Esophagus muscularis mucosa (tissue), 4 donors: Measurements from ENCODE around the gene PPIL1. TPM values are rescaled to one million over a fixed set of nuclear protein-coding genes. Genes with fewer than 3 reads are reported as not detected.

Source experiments
- DNase-seq: peaks from one replicate; pipeline ENCODE4 v3.0.0-alpha.2; 2017; ENCODE audit errors: extremely low spot score
- H3K27ac ChIP-seq, 4 donors: fragments of 200-600 bp; sonication (generic); replicated peaks in 1 of 4; 1 replicate in 3 of 4; 2 replicates in 1 of 4; pipeline ENCODE4 v1.5.1; 2016 to 2019; ENCODE audit warnings: mild to moderate bottlenecking in 1 of 4
- H3K27me3 ChIP-seq, 4 donors: fragments of 200-600 bp; sonication (generic); one replicate each; pipeline versions ENCODE4 v1.5.1 to v1.6.0; 2016 to 2019
- H3K36me3 ChIP-seq, 4 donors: fragments of 200-600 bp; sonication (generic); one replicate each; pipeline ENCODE4 v1.5.1; 2016 to 2019
- H3K4me1 ChIP-seq, 4 donors: fragments of 200-600 bp; sonication (generic); one replicate each; pipeline ENCODE4 v1.5.1; 2016 to 2019
- H3K4me3 ChIP-seq, 4 donors: fragments of 200-600 bp; sonication (generic); 1 replicate in 2 of 4; 2 replicates in 2 of 4; pipeline ENCODE4 v1.5.1; 2016 to 2019; ENCODE audit warnings: mild to moderate bottlenecking in 4 of 4, moderate library complexity in 1 of 4
- H3K9me3 ChIP-seq, 4 donors: fragments of 200-600 bp; sonication (generic); 1 replicate in 3 of 4; 2 replicates in 1 of 4; pipeline ENCODE4 v1.5.1; 2016 to 2019
- CTCF ChIP-seq, 3 experiments: fragments of 200-600 bp in 2 of 3; fragments of 450-650 bp in 1 of 3; sonication (generic) in 2 of 3; IDR thresholded peaks; one replicate each; pipeline ENCODE4 v1.5.1; 2017 to 2019; ENCODE audit warnings: antibody characterized with exemption in 3 of 3, mild to moderate bottlenecking in 2 of 3, moderate library complexity in 1 of 3
- EP300 ChIP-seq: sonication (generic); formaldehyde crosslinking; IDR thresholded peaks from one replicate; pipeline ENCODE4 v1.6.1; 2017; ENCODE audit warnings: antibody characterized with exemption
- POLR2A ChIP-seq: fragments of 450-650 bp; IDR thresholded peaks from one replicate; pipeline ENCODE4 v1.6.1; 2017; ENCODE audit warnings: antibody characterized with exemption, moderate library complexity, mild to moderate bottlenecking, low read depth
- POLR2AphosphoS5 ChIP-seq, 2 donors: sonication (generic); formaldehyde crosslinking; IDR thresholded peaks; one replicate each; pipeline ENCODE4 v1.6.1; 2017; ENCODE audit warnings: antibody characterized with exemption in 2 of 2
- WGBS: methylation state at CpG from one replicate; pipeline ENCODE4 v1.1.5; 2018; 5-methylcytosine and 5-hydroxymethylcytosine counted together
- intact Hi-C: fragments of 100-400 bp; cut with DNase I; formaldehyde crosslinking; loops from one replicate; pipeline ENCODE4 v1.15.1; 2023
- total RNA-seq, 4 donors: library from RNA; depleted of rRNA; stranded (reverse); fragments of >200 nt; gene quantifications; one replicate each; pipeline versions ENCODE4 v1.1.0 to v1.2.1, GENCODE V29; 2016

PPIL1 gene
- total RNA-seq, 4 donors from 2014 or later, result 17.6 to 30.3 (median 25.4) TPM

GRCh38 chr6:36825994-36826393, 48.6 kb downstream of the PPIL1 start:
- H3K27ac ChIP-seq, result no peak overlapping the region
- no peaks in the 10 kb centered on the region for H3K9me3 ChIP-seq
- intact Hi-C loops, result no loop called here
- H3K4me1 ChIP-seq, result peaks cover 34 to 69% (median 43%) of the 10 kb centered on the region in 4 donors
- peaks cover 0 to 3% (median 0%) of the 10 kb centered on the region in 4 donors for H3K36me3 ChIP-seq
- WGBS, result 92% methylated on average over 8 of the region's 8 CpGs
- H3K27me3 ChIP-seq, result no peaks in the 10 kb centered on the region
- H3K4me3 ChIP-seq, result no peak overlapping the region
- TF ChIP-seq POLR2A, result no peak
- no peak for TF ChIP-seq EP300
- TF ChIP-seq POLR2AphosphoS5 (IDR thresholded peaks at IDR 0.05), result no peak
- no peak for TF ChIP-seq CTCF (IDR thresholded peaks at IDR 0.05)
- no peak for DNase-seq

GRCh38 chr6:36825452-36825851, 49.2 kb downstream of the PPIL1 start:
- TF ChIP-seq CTCF (IDR thresholded peaks at IDR 0.05) (no peak), EP300 (no peak), POLR2AphosphoS5 (IDR thresholded peaks at IDR 0.05) (no peak), POLR2A (no peak)
- Histone ChIP-seq H3K4me1 (peaks cover 30 to 65% (median 41%) of the 10 kb centered on the region in 4 donors), H3K9me3 (no peaks in the 10 kb centered on the region), H3K4me3 (no peak overlapping the region), H3K27me3 (no peaks in the 10 kb centered on the region), H3K27ac (peak overlapping the region in 1 of 4 donors; percentile 54), H3K36me3 (peaks cover 0 to 3% (median 0%) of the 10 kb centered on the region in 4 donors)
- 95% methylated on average over 6 of the region's 6 CpGs for WGBS
- intact Hi-C loops, result no loop called here
- DNase-seq, result no peak

GRCh38 chr6:36824253-36824652, 50.4 kb downstream of the PPIL1 start:
- H3K27me3 ChIP-seq, result no peaks in the 10 kb centered on the region
- no peak for TF ChIP-seq EP300
- TF ChIP-seq POLR2A, result no peak
- no peak for TF ChIP-seq POLR2AphosphoS5 (IDR thresholded peaks at IDR 0.05)
- no peak for TF ChIP-seq CTCF (IDR thresholded peaks at IDR 0.05)
- H3K9me3 ChIP-seq, result no peaks in the 10 kb centered on the region
- WGBS, result 94% methylated on average over 6 of the region's 7 CpGs
- no peak overlapping the region for H3K4me3 ChIP-seq
- intact Hi-C loops, result no loop called here
- H3K36me3 ChIP-seq, result peaks cover 0 to 3% (median 0%) of the 10 kb centered on the region in 4 donors
- no peak for DNase-seq
- H3K4me1 ChIP-seq, result peaks cover 18 to 56% (median 31%) of the 10 kb centered on the region in 4 donors
- peak overlapping the region; percentile 1 to 54 (median 44) for H3K27ac ChIP-seq

- intact Hi-C loops, result no loop called here
- Histone ChIP-seq H3K27ac (peak overlapping the region; percentile 42 to 59 (median 44)), H3K27me3 (no peaks in the 10 kb centered on the region), H3K4me1 (peaks cover 12 to 50% (median 31%) of the 10 kb centered on the region in 4 donors), H3K9me3 (no peaks in the 10 kb centered on the region), H3K4me3 (no peak overlapping the region), H3K36me3 (peaks cover 0 to 3% (median 0%) of the 10 kb centered on the region in 4 donors)
- TF ChIP-seq POLR2AphosphoS5 (IDR thresholded peaks at IDR 0.05) (no peak), POLR2A (no peak), EP300 (no peak), CTCF (IDR thresholded peaks at IDR 0.05) (no peak)
- 78% methylated on average over 12 of the region's 12 CpGs for WGBS
- DNase-seq, result no peak
These were observed 51.0 kb downstream of the PPIL1 start for GRCh38 chr6:36823421-36824096.
